ENCODE measurements around the gene PPIF. TPM values are rescaled to one million over a fixed set of nuclear protein-coding genes. Genes with fewer than 3 reads are reported as not detected.

Gene PPIF
- total and polyA plus RNA-seq, 2 donors (not counting 3 experiments of a cell fraction or from before 2014, with no cell fraction given), result 50.7 to 51.2 TPM

DNA sequence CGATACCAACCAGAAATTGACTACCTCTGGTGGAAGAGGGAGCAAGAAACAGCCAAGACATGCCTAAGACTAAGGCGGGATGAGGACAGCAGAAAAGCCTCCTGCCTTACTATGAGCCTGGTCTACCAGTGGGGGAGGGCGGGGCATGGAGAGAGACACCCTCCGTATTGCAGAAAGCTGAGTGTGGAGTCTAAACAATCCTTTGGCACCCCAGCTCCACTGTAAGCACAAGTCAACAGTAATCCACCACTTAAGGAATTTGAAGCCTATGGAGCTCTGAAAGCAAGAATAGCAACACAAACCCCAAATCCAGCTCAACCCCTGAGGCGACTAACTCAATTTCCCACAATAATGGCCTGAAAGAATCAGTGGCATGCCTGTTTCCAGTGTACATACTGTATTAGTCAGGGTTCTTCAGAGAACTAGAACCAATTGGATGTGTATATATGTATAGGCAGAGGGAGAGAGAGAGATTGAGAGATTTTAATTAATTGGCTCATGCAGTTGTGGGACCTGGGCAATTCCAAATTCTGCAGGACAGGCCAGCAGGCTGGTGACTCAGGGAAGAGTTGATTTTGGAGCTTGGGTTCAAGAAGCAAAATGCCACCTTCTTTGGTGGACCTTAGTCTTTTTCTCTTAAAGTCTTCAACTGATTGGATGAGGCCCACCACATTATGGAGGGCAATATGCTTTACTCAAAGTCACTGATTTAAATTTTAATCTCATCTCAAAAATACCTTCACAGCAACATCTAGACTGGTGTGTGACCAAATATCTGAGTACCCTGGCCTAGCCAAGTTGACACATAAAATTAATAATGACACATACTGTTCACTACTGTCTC is 13.5 kb downstream of the PPIF start:
- TF ChIP-seq MYC (IDR thresholded peaks at IDR 0.05; ENCODE audit: low read depth, low read length) (no peak), FOS (IDR thresholded peaks at IDR 0.05; ENCODE audit: borderline replicate concordance, insufficient read depth, low read length) (no peak), CTCF (IDR thresholded peaks at IDR 0.05; ENCODE audit: extremely low read depth in 1 of 2, insufficient read depth in 1 of 2, low read depth in 1 of 2, low read length in 2 of 2) (no peak)
- Histone ChIP-seq H3K36me3 (ENCODE audit: control insufficient read depth in 2 of 2, extremely low read depth in 1 of 2, insufficient read depth in 2 of 2, low read length in 2 of 2) (no peaks in the 10 kb centered on the region), H3K4me2 (ENCODE audit: insufficient read depth, low read length) (no peak overlapping the region), H3K27ac (ENCODE audit: insufficient read depth, low read depth, low read length) (no peak overlapping the region), H3K9ac (replicated peaks; ENCODE audit: extremely low read depth, insufficient read depth, low read length) (no peak overlapping the region), H3K27me3 (ENCODE audit: control insufficient read depth in 2 of 2, insufficient read depth in 2 of 2, low read length in 2 of 2) (peaks cover 10 to 16% of the 10 kb centered on the region in 2 experiments), H3K9me3 (replicated peaks; ENCODE audit: control insufficient read depth, insufficient read depth, low read length) (no peaks in the 10 kb centered on the region), H3K4me3 (replicated peaks in 1 of 3; ENCODE audit: insufficient read depth in 1 of 3, low read depth in 1 of 3, low read length in 3 of 3) (no peak overlapping the region), H3K79me2 (ENCODE audit: control insufficient read depth, insufficient read depth, low read length) (no peaks in the 10 kb centered on the region), H4K20me1 (replicated peaks; ENCODE audit: control insufficient read depth, extremely low read depth, insufficient read depth, low read length) (no peaks in the 10 kb centered on the region), H2AFZ (ENCODE audit: low read depth, low read length) (no peak overlapping the region), H3K4me1 (ENCODE audit: control insufficient read depth, extremely low read depth, insufficient read depth, low read length) (no peaks in the 10 kb centered on the region), H3K9me1 (replicated peaks; ENCODE audit: control insufficient read depth, extremely low read depth, insufficient read depth, low read length) (no peaks in the 10 kb centered on the region)
- intact Hi-C loops (cut with micrococcal nuclease) (no loop called here), dilution Hi-C loops (cut with MboI; ENCODE audit: extremely low pct_ligation_motif_present, low sequenced_read_pairs) (no loop called here)
- FAIRE-seq, result no peak
- BruUV-seq (replicated peaks), result no TSS peak
- DNase-seq (ENCODE audit: low read depth, low spot score), result no peak
- ChIA-PET POLR2A (no interaction called here), CTCF (interaction anchor here (1.6 to 2.7 kb wide), 3 partner anchors 10 to 107 kb away, joined by 3 to 8 read pairs (median 4); no protein-coding TSS in a partner anchor)
